Neural crest cell (in vitro differentiated cells): ENCODE results near the gene PRSS21. TPM values are rescaled to one million over a fixed set of nuclear protein-coding genes. Genes with fewer than 3 reads are reported as not detected.
A peak's percentile ranks its signal among the peaks of the same experiment; 100 is the strongest.

Source experiments
- DNase-seq: peaks from one replicate; pipeline ENCODE4 v3.0.0; 2021; ENCODE audit warnings: low read depth, mixed read lengths, low spot score
- H3K27ac Mint-ChIP-seq: one replicate; pipeline ENCODE4 v1.8.0; 2021; ENCODE audit warnings: mild to moderate bottlenecking, mixed read lengths; ENCODE audit not compliant: unreplicated experiment
- H3K27me3 Mint-ChIP-seq: 2 replicates; pipeline ENCODE4 v1.8.0; 2021; ENCODE audit warnings: low read depth, mild to moderate bottlenecking, mixed read lengths
- H3K36me3 Mint-ChIP-seq: 2 replicates; pipeline ENCODE4 v1.8.0; 2021; ENCODE audit warnings: low read depth, mild to moderate bottlenecking, mixed read lengths
- H3K4me1 Mint-ChIP-seq: 2 replicates; pipeline ENCODE4 v1.8.0; 2021; ENCODE audit warnings: mixed read lengths
- H3K4me3 Mint-ChIP-seq: one replicate; pipeline ENCODE4 v1.8.0; 2021; ENCODE audit warnings: mild to moderate bottlenecking, mixed read lengths
- H3K9me3 Mint-ChIP-seq: 2 replicates; pipeline ENCODE4 v1.8.0; 2021; ENCODE audit warnings: mixed read lengths
- CTCF ChIP-seq: fragments of 200-600 bp; sonication (generic); conservative IDR thresholded peaks from 2 replicates; pipeline ENCODE4 v1.5.0; 2021; ENCODE audit warnings: antibody characterized with exemption, mild to moderate bottlenecking
- total RNA-seq: library from RNA; stranded (reverse); gene quantifications from 2 replicates; pipeline ENCODE4 v1.2.1, GENCODE V29; 2021

The PRSS21 gene
- total RNA-seq, 1 donor from 2014 or later, result not detected

GRCh38 chr16:2770057-2770951 is 46.7 kb upstream of the PRSS21 start:
- peaks cover 13% of the 10 kb centered on the region for H3K27me3 Mint-ChIP-seq
- no peak for TF ChIP-seq CTCF
- no peaks in the 10 kb centered on the region for H3K9me3 Mint-ChIP-seq
- peaks cover 38% of the 10 kb centered on the region for H3K36me3 Mint-ChIP-seq
- H3K4me3 Mint-ChIP-seq, result peak overlapping the region; percentile 96
- no peak for DNase-seq
- no peak overlapping the region for H3K27ac Mint-ChIP-seq
- H3K4me1 Mint-ChIP-seq, result peaks cover 11% of the 10 kb centered on the region

- peaks cover 23% of the 10 kb centered on the region for H3K36me3 Mint-ChIP-seq
- H3K4me1 Mint-ChIP-seq, result peaks cover 21% of the 10 kb centered on the region
- H3K27me3 Mint-ChIP-seq, result peaks cover 14% of the 10 kb centered on the region
- no peak for TF ChIP-seq CTCF
- DNase-seq, result no peak
- H3K27ac Mint-ChIP-seq, result peak overlapping the region; percentile 16
- H3K4me3 Mint-ChIP-seq, result peak overlapping the region; percentile 96
- H3K9me3 Mint-ChIP-seq, result no peaks in the 10 kb centered on the region
These were observed 45.3 kb upstream of the PRSS21 start for GRCh38 chr16:2771496-2772402.

- H3K4me1 Mint-ChIP-seq, result peaks cover 28% of the 10 kb centered on the region
- no peak for TF ChIP-seq CTCF
- no peaks in the 10 kb centered on the region for H3K9me3 Mint-ChIP-seq
- no peak for DNase-seq
- no peak overlapping the region for H3K27ac Mint-ChIP-seq
- H3K36me3 Mint-ChIP-seq, result peaks cover 17% of the 10 kb centered on the region
- H3K27me3 Mint-ChIP-seq, result peaks cover 14% of the 10 kb centered on the region
- peak overlapping the region; percentile 96 for H3K4me3 Mint-ChIP-seq
These were observed 43.7 kb upstream of the PRSS21 start for GRCh38 chr16:2773188-2773968.

- Mint-ChIP-seq H3K4me1 (peaks cover 29% of the 10 kb centered on the region), H3K27ac (no peak overlapping the region), H3K9me3 (no peaks in the 10 kb centered on the region), H3K36me3 (peaks cover 16% of the 10 kb centered on the region), H3K4me3 (peak overlapping the region; percentile 96), H3K27me3 (peaks cover 14% of the 10 kb centered on the region)
- no peak for TF ChIP-seq CTCF
- no peak for DNase-seq
These were observed 42.7 kb upstream of the PRSS21 start for GRCh38 chr16:2774161-2774891.
